Stimulated activated naive CD8-positive, alpha-beta T cell treated with anti-CD3 and anti-CD28 coated beads, Interleukin-15, Interleukin-2, amounts not matched to agents 100 ng/mL and 50 ng/mL, for 24 hours (primary cell): Measurements from ENCODE around the gene TFCP2.

Source experiments
- H3K27ac Mint-ChIP-seq: one replicate; pipeline ENCODE4 v1.8.0; 2021; ENCODE audit warnings: mild to moderate bottlenecking, mixed read lengths
- H3K27me3 Mint-ChIP-seq: one replicate; pipeline ENCODE4 v1.8.0; 2021; ENCODE audit warnings: mixed read lengths
- H3K36me3 Mint-ChIP-seq: one replicate; pipeline ENCODE4 v1.8.0; 2021; ENCODE audit warnings: low read depth, mixed read lengths
- H3K4me1 Mint-ChIP-seq: one replicate; pipeline ENCODE4 v1.8.0; 2021; ENCODE audit warnings: low read depth, mixed read lengths
- H3K4me3 Mint-ChIP-seq: one replicate; pipeline ENCODE4 v1.8.0; 2021; ENCODE audit warnings: mild to moderate bottlenecking, mixed read lengths
- H3K9me3 Mint-ChIP-seq: one replicate; pipeline ENCODE4 v1.8.0; 2021; ENCODE audit warnings: mixed read lengths

Gene TFCP2

GRCh38 chr12:51147309-51147708 lies 25.6 kb downstream of the TFCP2 start:
- H3K4me1 Mint-ChIP-seq = peaks cover 10% of the 10 kb centered on the region
- no peaks in the 10 kb centered on the region for H3K9me3 Mint-ChIP-seq
- H3K4me3 Mint-ChIP-seq = no peak overlapping the region
- peaks cover 12% of the 10 kb centered on the region for H3K36me3 Mint-ChIP-seq
- H3K27ac Mint-ChIP-seq = no peak overlapping the region
- no peaks in the 10 kb centered on the region for H3K27me3 Mint-ChIP-seq

DNA sequence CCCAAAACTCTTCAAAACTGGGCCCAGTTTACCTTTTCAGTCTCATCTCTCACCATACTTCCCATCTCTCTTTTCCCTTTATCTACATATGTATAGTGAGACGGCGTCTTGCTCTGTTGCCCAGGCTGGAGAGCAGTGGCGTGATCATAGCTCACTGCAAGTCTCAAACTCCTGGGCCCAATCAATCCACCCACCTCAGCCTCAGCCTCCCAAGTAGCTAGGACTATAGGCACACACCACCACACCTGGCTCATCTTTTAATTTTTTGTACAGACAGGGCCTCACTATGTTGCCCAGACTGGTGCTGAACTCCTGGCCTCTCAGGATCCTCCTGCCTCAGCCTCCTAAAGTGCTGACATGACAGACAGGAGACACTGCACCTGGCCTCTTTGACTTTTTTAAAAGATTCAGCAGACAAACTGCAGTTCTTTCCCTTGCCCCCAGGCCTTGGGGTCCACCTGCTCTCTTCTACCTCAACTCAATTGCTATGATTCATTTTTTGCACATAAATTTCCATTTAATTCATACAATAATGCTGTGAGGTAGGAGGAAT lies 33.6 kb downstream of the TFCP2 start:
- no peaks in the 10 kb centered on the region for H3K4me1 Mint-ChIP-seq
- H3K27me3 Mint-ChIP-seq = no peaks in the 10 kb centered on the region
- H3K9me3 Mint-ChIP-seq = no peaks in the 10 kb centered on the region
- no peak overlapping the region for H3K27ac Mint-ChIP-seq
- peaks cover 16% of the 10 kb centered on the region for H3K36me3 Mint-ChIP-seq
- no peak overlapping the region for H3K4me3 Mint-ChIP-seq

GRCh38 chr12:51132693-51133092 lies 40.2 kb downstream of the TFCP2 start:
- H3K27ac Mint-ChIP-seq = no peak overlapping the region
- H3K9me3 Mint-ChIP-seq = no peaks in the 10 kb centered on the region

DNA sequence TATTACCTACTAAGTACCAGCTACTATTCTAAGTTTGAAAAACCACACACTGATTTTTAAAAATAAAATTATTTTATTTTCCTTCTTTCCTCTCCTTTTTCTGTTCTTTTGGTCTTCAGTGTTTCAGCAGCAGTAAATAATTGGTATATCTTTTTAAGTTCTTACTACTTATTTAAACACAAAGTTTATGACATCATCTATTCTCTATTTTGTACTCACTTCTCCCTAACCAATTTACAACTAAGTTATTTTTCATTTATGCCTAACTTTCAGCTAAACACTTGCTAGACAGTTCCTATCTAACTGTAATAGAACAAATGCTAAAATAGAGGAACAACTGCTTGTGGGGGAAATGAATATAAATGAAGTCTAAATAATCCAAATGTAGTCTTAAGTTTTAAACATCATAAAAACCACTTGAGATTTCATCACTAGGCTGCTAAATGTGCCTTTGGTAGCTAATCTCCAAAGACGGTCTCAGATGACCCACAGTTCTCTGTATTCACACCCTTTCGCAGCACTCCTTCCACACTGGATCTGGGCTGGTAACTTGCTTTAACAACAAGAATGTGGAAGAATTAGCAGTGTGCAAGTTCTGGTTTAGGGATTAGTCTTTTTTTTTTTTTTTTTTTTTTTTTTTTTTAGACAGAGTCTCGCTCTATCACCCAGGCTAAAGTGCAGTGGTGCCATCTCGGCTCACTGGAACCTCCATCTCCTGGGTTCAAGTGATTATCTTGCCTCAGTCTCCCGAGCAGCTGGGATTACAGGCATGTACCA lies 41.0 kb downstream of the TFCP2 start:
- Mint-ChIP-seq H3K9me3 (no peaks in the 10 kb centered on the region), H3K27ac (no peak overlapping the region), H3K27me3 (no peaks in the 10 kb centered on the region), H3K4me3 (no peak overlapping the region), H3K4me1 (peaks cover 14% of the 10 kb centered on the region), H3K36me3 (peaks cover 6% of the 10 kb centered on the region)

More at GRCh38 chr12:51132693-51133092, 40.2 kb downstream of the TFCP2 start:
- peaks cover 14% of the 10 kb centered on the region for H3K4me1 Mint-ChIP-seq
- no peaks in the 10 kb centered on the region for H3K27me3 Mint-ChIP-seq
- H3K36me3 Mint-ChIP-seq = peaks cover 6% of the 10 kb centered on the region
- H3K4me3 Mint-ChIP-seq = no peak overlapping the region

DNA sequence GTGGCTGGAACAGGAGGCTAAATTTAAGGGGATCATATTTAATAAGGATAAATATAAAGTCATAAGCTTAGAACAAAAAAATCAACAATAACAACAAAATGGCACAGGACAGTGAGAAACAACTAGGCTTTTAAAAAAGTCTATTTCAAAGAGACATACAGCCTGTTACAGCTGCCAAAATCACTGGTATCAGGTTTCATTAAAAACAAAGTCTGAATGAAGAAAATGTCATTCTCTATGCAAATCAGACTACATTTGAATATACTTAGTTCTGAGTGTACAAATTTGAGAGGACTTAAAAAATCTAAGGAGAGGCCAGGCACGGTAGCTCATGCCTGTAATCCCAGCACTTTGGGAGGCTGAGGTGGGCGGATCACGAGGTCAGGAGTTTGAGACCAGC lies 44.0 kb downstream of the TFCP2 start:
- Mint-ChIP-seq H3K27me3 (no peaks in the 10 kb centered on the region), H3K4me1 (peaks cover 12% of the 10 kb centered on the region), H3K36me3 (peaks cover 21% of the 10 kb centered on the region), H3K4me3 (no peak overlapping the region), H3K9me3 (no peaks in the 10 kb centered on the region), H3K27ac (no peak overlapping the region)

GRCh38 chr12:51127050-51127729 lies 45.7 kb downstream of the TFCP2 start:
- Mint-ChIP-seq H3K27ac (peak overlapping the region; percentile 32), H3K9me3 (no peaks in the 10 kb centered on the region), H3K4me3 (no peak overlapping the region), H3K36me3 (peaks cover 18% of the 10 kb centered on the region), H3K27me3 (no peaks in the 10 kb centered on the region), H3K4me1 (no peaks in the 10 kb centered on the region)

- H3K4me3 Mint-ChIP-seq = no peak overlapping the region
- H3K27ac Mint-ChIP-seq = no peak overlapping the region
- H3K4me1 Mint-ChIP-seq = no peaks in the 10 kb centered on the region
- H3K36me3 Mint-ChIP-seq = peaks cover 18% of the 10 kb centered on the region
- H3K9me3 Mint-ChIP-seq = no peaks in the 10 kb centered on the region
- H3K27me3 Mint-ChIP-seq = no peaks in the 10 kb centered on the region
These were observed 46.6 kb downstream of the TFCP2 start for GRCh38 chr12:51126297-51126696.

- Mint-ChIP-seq H3K27ac (no peak overlapping the region), H3K27me3 (no peaks in the 10 kb centered on the region), H3K4me3 (no peak overlapping the region), H3K4me1 (no peaks in the 10 kb centered on the region), H3K9me3 (no peaks in the 10 kb centered on the region), H3K36me3 (peaks cover 23% of the 10 kb centered on the region)
These were observed 48.4 kb downstream of the TFCP2 start for GRCh38 chr12:51124504-51124903.

DNA sequence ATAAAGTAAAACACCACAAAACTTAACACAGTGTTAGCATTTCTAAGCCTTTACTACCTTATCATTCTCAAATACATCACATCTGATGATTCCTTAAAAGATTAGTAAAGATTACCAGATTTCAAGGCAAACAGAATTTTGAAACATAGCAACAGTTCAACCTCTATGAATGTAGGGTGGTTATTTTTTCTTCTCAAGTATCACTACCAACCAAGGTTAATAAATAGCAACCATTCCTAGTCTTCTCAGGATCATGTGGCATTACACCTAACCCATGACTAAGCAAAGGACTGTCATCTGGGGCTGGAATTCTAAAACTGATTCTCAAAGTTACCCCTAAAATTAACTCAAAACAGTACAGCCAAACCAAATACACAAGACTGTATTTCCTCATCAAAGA lies 50.1 kb downstream of the TFCP2 start:
- H3K4me1 Mint-ChIP-seq = peaks cover 5% of the 10 kb centered on the region
- no peak overlapping the region for H3K4me3 Mint-ChIP-seq
- no peak overlapping the region for H3K27ac Mint-ChIP-seq
- H3K27me3 Mint-ChIP-seq = no peaks in the 10 kb centered on the region
- peaks cover 34% of the 10 kb centered on the region for H3K36me3 Mint-ChIP-seq
- no peaks in the 10 kb centered on the region for H3K9me3 Mint-ChIP-seq

DNA sequence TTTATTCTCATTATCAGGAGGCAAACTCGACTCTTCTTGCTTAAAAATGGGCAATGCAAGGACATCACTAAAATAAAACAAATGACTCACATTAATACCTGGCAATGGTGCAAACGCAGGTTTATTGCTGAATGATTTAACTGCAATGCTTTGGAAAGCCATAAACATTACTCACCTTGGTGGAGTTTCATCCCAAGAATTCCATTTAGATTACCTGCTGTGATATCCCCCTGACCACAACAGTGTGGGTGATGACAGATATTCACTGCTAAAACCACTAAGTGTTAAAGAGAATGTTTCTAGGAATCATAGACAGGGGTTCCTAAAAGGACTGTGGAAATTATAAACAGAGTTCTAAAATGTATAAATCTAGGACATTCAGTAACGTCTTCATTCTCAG lies 54.2 kb downstream of the TFCP2 start:
- no peaks in the 10 kb centered on the region for H3K27me3 Mint-ChIP-seq
- H3K27ac Mint-ChIP-seq = no peak overlapping the region
- H3K36me3 Mint-ChIP-seq = peaks cover 44% of the 10 kb centered on the region
- H3K9me3 Mint-ChIP-seq = no peaks in the 10 kb centered on the region
- H3K4me3 Mint-ChIP-seq = no peak overlapping the region
- peaks cover 5% of the 10 kb centered on the region for H3K4me1 Mint-ChIP-seq

DNA sequence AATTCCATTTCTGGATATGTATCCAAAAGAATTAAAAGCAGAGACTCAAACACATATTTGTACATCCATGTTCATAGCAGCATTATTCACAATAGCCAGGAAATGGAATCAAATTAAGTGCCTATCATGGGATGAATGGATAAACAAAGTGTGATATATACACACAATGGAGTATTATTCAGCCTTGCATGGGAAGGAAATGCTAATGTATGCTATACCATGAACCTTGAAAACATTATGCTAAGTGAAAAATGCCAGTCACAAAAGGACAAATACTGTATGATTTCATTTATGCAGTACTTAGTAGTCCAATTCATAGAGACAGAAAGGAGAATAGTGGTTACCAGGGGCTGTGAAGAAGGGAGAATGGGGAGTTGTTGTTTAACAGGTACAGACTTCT lies 57.4 kb downstream of the TFCP2 start:
- no peaks in the 10 kb centered on the region for H3K9me3 Mint-ChIP-seq
- H3K4me3 Mint-ChIP-seq = no peak overlapping the region
- no peaks in the 10 kb centered on the region for H3K27me3 Mint-ChIP-seq
- H3K36me3 Mint-ChIP-seq = peaks cover 66% of the 10 kb centered on the region
- peaks cover 5% of the 10 kb centered on the region for H3K4me1 Mint-ChIP-seq
- no peak overlapping the region for H3K27ac Mint-ChIP-seq

DNA sequence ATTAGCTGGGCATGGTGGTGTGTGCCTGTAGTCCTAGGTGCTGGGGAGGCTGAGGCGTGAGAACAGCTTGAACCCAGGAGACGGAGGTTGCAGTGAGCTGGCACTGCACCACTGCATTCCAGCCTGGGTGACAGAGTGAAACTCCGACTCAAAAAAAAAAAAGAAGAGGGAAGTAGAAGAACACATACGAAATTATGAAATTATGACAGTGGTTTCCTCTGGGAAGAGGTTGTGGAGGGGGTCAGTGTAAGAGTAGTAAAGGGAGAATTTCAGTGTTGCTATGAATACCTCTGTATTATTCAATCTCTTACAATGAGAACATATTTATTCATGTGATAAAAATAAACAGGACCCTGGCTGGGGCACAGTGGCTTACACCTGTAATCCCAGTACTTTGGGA lies 64.8 kb downstream of the TFCP2 start:
- Mint-ChIP-seq H3K27ac (no peak overlapping the region), H3K9me3 (no peaks in the 10 kb centered on the region), H3K27me3 (no peaks in the 10 kb centered on the region), H3K4me1 (no peaks in the 10 kb centered on the region), H3K4me3 (no peak overlapping the region), H3K36me3 (peaks cover 72% of the 10 kb centered on the region)

DNA sequence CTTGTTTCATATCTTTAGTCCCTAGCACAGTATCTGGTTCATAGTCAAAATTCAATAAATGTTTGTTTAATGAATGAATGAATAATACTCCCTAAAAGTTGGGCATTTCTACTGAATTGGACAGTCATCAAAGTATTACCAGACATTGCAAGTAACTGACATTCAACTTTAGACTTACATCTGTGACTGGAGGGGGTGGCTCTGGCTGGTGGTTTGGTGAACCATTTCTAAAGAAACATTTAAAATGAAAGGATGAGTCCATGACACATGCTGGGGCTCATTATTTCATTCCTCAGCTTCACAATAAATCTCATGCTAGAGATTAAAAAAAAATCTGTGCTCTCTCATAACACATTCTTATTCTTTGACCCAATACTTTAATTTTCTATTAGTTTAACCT lies 69.0 kb downstream of the TFCP2 start:
- Mint-ChIP-seq H3K27ac (peak overlapping the region; percentile 43), H3K9me3 (no peaks in the 10 kb centered on the region), H3K27me3 (no peaks in the 10 kb centered on the region), H3K4me3 (no peak overlapping the region), H3K4me1 (no peaks in the 10 kb centered on the region), H3K36me3 (peaks cover 63% of the 10 kb centered on the region)

- no peak overlapping the region for H3K4me3 Mint-ChIP-seq
- no peaks in the 10 kb centered on the region for H3K4me1 Mint-ChIP-seq
- peaks cover 64% of the 10 kb centered on the region for H3K36me3 Mint-ChIP-seq
- no peak overlapping the region for H3K27ac Mint-ChIP-seq
- no peaks in the 10 kb centered on the region for H3K27me3 Mint-ChIP-seq
- H3K9me3 Mint-ChIP-seq = no peaks in the 10 kb centered on the region
These were observed 74.3 kb downstream of the TFCP2 start for GRCh38 chr12:51098611-51099010.

DNA sequence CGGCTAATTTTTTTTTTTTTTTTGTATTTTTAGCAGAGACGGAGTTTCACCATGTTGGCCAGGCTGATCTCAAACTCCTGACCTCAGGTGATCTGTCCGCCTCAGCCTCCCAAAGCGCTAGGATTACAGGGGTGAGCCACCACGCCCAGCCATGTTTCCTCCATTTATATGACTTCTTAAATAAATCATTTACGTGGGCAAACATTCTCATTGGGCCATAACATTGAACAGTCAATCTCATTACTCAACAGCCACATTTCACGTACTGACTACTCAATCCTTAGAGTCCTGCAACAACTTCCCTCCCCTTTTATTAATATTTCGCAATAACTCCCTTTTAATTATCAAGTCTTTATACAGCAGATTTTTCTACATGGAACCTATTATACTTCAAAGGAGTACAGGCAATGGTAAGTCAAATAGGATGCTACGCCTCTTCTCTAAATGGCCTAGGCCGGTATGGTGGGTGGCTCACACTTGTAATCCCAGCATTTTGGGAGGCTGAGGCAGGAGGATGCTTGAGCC lies 82.2 kb downstream of the TFCP2 start:
- Mint-ChIP-seq H3K36me3 (peaks cover 22% of the 10 kb centered on the region), H3K4me3 (no peak overlapping the region), H3K9me3 (no peaks in the 10 kb centered on the region), H3K27ac (no peak overlapping the region), H3K4me1 (peaks cover 13% of the 10 kb centered on the region), H3K27me3 (no peaks in the 10 kb centered on the region)
